COR-L47 (cell line): Measurements from ENCODE around the gene RAP1GAP2.

Source experiments
- DNase-seq: peaks from one replicate; lab custom pipeline; 2025; lab: John Stamatoyannopoulos, UW

RAP1GAP2 gene

DNA sequence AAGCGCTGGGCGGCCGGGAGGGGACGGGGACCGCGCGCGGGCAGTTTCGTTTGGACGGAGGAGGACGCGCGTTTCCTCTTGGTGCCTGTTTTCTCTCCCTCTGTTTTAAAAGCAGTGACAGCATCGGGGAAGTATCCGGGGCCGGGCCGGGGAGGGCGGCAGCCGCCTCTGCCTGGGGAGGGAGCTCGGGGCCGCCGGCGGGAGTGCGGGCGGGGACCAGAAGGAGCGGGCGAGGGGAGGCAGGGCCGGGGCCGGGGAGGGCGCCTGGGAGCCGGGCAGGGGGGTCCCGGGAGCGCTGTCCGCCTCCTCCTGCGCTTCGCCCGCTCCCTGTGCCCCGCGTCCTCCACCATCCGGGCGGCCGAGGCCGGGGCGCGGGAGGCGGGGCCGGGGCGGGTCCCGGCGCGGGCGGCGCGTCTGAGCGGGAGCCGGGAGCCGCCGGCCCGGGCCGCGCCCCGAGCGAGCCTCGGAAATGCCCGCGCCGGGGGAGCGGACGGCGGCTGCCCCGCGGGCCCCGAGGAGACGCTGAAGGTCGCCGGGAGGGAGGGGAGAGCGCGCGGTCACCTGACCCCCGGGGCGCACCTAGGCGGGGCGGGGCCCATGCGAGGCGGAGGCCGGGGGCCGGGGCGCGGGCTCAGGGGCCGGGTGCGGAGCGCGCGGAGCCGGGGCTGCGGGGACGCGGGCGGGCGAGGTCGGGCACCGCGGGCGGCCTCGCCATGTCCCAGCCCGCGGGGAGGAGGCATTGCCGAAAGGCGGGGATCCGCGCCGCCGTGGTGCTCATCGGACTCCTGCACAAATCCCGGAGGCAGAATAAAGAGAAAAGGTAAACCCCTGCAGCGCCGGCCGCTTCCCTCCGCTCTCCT lies 57.3 kb downstream of the RAP1GAP2 start:
- no peak for DNase-seq

DNA sequence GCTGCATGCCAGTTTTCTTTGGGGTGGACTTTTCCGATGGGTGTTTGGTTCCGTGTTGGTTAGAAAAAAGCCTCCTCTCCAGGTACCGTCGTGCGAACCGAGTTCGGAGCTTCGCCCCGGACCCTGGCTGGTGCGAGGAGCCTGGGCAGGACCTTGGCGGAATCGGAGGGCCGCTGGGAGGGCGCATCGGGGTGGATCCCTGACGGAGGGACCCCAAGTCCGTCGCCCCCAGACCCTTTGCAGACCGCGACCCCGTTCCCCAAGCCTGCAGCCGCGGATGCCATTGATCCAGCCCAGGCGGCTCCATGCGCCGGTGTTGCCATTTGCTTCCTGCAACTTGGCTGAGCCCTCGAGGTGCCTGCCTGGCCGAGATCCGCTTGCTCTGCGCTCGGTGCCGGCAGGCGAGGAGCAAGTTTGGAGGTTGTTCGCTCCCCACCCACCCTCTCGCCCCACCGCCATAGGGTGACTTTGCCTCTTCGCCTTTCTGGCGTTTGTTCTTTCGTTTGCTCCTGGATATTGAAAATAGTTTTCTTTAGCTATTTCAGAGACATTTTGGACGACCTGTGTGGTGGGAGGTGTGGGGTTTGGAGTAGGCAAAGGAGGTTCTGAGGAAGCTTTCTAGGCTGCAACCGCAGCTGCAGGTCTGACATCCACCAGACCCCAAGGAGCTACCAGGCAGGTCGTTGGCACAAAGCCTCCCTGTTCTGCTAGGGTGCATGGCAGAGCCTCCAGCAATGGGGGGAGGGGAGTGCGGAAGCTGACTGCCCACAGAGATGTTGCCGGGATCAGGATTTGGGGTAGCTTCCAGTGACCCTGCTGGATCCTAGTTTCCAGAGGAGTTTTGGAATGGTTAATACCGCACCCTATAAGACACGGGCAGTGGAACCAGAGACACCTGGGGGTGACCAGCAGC lies 58.2 kb downstream of the RAP1GAP2 start:
- no peak for DNase-seq

DNA sequence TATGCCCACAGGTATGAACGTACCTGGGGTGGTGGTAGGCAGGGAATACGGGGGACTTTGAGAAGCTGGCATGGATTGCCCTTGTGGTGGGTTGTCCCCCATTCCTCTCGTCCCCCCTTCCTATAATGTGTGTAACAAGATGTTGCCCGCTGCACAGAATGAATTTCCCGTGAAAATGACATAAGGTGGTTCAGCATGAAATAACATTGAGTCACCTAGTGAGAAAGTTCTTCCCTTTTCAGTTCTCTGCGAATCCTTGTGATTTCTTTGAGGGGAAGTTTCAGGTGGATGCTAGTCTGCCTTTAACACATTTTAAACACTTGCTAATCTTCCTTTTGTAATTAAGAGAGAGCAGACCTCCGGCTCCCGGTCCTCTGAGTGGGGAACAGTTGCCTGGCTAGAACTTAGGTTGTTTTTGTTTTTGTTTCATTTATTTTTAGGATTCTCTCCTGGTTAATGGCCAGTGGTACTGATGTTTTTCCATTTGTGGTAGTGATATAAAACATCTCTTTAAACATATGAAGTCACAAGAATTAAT lies 58.9 kb downstream of the RAP1GAP2 start:
- DNase-seq = no peak

DNA sequence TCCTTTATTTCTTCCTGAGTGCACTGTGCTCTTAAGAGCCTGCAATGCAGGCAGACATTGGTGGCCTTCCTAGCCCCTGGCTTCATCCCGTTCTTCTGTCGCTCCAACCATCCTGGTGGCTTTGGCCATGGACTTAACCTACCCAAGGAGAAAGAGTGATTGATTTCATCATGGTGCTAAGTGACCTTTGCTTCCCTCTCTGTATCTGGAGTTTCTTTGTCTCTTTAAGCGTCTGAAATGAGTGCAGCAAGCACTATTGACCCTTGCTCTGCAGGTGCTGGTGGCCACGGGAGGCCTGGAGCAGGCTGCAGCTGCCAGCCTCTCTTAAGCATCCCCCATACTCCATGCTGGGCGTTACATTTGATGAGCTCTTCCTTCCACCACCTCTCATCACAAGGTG lies 60.5 kb downstream of the RAP1GAP2 start:
- DNase-seq = no peak

DNA sequence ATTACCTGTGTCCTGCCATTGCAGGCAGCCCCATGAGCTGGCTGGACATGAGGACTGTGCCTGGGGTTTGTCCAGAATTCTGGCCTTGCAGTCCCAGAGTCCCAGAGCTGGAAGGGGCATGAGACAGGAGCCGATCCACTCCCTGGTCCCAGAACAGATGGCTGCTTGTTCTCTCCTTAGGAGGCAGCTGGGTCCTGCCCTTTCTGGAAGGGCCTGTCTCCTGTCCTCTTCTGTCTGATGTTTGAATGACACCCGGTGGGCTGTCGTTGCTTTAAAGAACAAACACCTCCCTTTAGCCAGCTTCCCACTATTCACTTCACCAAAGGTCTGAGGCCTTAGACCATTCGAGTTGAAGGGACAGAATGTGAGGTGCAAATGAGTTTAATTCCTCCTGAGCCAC lies 63.8 kb downstream of the RAP1GAP2 start:
- no peak for DNase-seq

DNA sequence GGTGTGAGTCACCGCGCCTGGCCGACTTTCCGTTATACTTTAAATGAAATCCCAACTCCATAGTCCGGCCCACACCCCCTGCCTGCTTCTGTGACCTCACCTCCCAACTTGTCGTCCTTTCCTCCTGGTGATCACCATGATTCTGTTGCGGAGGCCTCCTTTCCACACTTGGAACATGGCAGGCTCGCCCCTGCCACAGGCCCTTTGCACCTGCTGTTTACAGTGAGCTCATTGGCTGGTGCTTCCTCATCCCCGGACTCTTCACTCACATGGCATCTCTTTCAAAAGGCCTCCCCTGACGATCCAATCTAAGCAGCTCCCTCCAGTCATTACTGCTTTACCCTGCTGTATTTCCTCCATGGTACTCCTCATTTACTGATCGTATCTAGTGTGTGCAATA lies 64.6 kb downstream of the RAP1GAP2 start:
- no peak for DNase-seq

DNA sequence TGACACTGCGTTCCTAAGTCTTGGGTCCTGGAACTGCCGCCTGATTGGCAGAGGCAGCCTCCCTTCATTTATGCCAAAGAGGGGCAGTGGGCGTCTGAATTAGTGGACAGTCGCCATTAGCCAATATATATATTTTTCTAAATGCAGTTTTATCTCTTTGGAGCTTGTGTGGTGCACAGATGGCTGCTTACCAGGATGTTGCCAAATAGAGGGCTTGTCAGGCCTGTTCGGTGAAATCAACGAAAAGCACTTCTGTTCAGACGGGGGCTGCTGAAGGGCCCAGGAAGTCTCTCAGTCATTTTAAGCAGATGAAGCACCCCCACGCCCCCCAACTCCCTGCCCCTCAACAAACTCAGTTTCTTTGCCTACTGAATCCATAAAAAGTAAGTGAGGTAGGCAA lies 66.0 kb downstream of the RAP1GAP2 start:
- no peak for DNase-seq

DNA sequence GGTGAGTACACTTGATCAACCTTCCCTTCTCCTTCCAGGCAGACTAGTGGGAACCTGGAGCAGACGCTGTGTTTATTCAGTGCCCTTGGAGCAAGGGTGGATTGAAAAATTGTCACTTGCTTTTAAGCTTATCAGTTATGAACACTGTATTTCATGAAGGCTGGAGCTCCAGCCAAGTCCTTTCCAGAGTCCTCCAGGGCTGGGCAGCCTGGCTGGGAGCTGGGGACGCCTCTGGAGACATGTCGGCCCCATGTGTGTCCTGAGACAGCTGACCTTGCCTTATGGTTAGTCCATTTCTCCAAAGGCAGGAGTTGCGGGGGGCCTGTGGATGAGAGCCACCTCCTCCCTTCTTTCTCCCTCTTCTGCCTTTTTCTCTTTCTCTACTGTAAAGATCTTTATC lies 67.0 kb downstream of the RAP1GAP2 start:
- no peak for DNase-seq

DNA sequence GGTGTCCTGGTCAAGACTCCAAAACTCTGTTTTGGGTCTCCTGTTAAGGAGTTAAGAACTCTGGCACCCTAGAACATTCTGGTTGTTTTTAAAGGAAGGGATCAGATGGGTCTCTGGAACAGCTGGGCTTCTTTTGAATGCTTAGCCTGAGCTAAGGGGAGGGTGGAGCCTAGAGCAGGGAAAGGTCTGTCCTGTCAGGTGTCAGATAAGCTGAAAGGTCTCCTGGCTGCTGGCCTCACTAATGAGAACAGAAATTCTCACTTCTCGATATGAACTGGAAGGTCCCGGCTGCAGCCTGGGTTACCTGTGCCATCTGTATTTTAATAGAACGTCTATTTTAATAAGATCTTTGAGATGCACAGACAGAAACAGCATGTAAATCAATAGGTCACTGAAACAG lies 69.0 kb downstream of the RAP1GAP2 start:
- no peak for DNase-seq

DNA sequence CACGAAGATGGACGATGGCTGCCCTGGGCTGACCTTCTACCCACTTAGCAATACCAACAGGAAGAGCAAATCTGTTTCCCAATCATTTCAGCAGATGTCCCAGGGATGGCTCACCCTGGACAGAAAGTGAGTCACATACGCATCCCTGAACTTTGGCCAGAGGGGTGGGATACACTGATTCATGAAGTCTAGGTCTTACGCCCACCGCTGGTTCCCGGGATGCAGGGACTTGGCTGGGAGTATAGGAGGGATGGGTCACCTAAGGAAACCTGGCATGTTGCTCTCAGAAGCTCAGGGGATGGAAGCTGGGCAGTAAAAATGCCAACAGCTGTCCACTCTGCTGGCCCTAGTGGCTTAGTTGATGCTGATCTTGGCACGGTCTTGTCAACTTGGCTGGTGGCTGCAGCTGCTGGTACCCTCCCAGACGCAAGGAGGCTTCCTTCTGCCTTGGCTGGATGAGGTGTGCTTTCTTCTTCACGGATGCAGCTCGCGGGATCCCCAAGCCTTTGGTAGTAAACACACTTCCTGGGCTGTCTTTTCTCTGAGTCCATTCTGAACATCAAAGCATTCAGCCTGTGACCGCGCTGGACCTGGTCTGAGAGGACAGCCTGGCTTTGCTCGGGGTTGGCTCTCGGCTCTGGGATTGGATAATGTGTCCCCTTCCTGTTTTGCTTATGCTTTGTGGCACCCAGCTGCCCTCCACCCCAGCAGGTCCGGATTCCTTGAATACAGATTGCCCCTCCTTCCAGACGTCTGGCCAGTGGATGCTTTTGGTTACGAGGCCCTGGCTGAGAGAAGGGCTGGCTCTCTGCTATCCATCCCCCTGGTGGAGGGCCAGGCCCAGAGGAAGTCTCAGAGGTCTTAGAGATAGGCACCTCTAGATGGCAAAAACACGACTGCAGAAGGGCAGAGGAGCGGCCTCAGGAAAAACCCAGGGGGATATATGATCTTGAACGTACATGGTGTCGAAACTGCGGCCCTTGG lies 71.5 kb downstream of the RAP1GAP2 start:
- DNase-seq = no peak

DNA sequence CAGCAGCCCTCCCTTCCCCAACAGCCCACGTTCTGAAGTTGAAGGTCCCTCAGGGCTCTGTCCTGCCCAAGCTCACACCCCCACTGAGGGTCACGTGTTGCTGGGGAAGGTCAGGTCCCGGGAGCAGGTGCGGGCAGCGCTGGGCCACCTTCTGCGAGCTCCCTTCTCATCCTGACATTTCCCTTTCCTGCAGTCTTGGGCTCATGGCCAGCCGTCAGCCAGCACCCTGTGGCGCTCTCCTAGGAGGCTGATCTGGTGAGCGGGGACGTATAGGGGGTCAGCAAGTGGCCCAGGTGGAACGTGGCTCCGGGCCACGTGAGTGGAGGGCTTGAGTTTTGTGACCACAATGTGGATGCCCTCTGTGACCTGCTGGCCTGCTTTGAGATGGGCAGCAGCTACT lies 73.4 kb downstream of the RAP1GAP2 start:
- no peak for DNase-seq

DNA sequence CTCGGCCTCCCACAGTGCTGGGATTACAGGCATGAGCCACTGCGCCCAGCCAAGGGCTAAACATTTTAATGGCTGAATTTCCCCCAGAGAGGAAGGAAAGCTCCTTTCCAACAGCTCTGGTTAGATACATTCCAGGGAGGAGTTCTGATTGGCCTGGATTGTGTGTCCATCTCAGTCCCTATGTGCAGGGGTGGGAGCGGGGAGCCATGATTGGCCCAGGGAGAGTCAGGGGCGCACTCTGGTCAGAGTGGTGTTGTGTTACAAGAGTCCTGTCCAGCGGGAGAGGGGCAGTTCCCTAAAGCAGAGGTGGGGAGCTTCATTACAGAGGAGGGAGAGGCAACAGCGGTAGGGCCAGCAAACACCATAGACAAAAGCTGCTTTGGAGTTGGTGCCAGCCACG lies 75.0 kb downstream of the RAP1GAP2 start:
- no peak for DNase-seq

DNA sequence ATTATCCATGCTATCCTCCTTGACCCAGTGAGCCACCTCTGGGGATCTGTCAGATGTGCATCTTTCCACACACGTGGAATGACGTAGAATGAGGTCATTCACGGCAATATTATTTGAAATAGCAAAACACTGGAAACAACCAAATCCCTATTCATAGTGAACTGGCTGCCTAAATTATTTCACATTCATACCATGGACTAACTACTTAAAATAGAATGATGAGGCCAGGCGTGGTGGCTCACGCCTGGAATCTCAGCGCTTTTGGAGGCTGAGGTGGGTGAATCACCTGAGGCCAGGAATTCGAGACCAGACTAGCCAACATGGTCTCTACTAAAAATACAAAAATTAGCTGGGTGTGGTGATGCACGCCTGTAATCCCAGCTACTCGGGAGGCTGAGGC lies 75.5 kb downstream of the RAP1GAP2 start:
- no peak for DNase-seq

DNA sequence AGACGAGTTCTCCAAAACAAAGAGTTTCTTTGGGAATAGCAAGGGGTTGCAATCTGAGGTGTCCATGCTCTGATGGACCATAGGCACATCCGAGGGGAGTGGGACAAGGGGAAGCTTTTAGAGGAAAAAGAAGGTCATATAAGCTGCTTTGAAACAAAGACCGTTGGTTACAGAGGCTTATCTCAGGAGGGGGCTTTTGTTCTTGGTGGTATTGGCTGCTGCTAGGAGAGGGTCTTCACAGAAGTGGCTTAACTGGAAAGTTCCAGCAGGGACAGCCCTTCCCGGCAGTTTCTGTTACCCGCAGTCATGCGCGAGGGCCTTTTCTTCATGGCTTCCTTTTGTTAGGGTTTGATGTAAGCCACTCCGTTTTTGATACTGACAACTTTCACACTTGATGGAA lies 76.0 kb downstream of the RAP1GAP2 start:
- DNase-seq = no peak

DNA sequence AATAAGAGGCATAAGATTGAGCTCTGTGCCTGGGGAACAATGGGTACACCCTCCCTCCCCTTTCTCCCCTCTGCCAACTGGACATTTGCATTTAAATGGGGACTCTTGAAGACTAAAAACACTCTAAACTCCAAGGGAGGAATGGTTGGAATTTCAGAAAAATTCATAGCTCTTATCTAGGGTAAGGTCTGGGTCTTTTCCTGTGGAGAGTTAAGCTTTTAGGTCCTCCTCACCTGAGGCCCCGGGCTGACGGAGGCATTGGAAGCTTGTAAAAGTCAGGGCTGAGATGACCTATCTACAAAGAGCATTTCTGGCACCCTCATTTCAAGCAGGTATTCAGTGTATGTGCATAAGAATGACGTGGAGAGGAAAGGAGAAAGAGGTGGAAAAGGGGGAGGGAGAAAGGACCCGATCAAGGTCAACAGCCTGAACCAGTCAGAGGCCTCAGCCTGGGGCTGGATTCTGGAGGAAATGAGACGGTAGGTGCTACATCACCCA lies 78.0 kb downstream of the RAP1GAP2 start:
- DNase-seq = no peak

DNA sequence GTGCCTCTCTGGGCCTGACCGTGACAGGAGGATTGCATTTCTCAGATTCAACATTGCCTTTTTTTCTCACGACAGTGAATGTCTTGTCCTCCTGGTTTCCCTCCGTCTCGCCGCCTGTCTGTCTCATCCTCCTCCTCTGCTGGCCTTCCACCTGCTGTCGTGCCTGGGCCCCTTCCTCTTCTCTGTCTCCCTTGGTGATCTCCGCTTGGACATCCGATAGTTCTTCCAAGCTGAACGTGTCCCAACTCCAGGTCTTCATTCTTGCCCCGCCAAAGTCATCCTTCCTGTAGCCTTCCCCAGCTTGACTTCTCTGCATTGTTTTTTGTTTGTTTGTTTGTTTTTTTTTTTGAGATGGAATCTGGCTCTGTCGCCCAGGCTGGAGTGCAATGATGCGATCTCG lies 79.4 kb downstream of the RAP1GAP2 start:
- DNase-seq = no peak

DNA sequence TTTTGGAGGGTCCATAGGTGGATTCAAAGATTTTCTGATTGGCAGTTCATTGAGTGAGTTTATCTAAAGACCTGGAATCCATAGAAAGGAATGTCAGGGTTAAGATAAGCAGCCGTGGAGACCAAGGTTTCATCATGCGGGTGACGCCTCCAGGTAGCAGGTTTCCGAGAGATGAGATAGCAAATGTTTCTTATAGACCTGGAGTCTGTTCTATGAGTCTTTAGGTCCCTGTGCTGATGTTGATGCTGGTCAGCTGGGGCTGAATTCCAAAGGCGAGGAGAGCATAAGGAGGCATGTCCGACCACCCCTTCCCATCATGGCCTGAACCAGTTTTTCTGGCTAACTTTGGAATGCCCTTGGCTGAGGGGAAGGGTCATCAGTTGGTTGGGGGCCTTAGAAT lies 80.2 kb downstream of the RAP1GAP2 start:
- DNase-seq = no peak

DNA sequence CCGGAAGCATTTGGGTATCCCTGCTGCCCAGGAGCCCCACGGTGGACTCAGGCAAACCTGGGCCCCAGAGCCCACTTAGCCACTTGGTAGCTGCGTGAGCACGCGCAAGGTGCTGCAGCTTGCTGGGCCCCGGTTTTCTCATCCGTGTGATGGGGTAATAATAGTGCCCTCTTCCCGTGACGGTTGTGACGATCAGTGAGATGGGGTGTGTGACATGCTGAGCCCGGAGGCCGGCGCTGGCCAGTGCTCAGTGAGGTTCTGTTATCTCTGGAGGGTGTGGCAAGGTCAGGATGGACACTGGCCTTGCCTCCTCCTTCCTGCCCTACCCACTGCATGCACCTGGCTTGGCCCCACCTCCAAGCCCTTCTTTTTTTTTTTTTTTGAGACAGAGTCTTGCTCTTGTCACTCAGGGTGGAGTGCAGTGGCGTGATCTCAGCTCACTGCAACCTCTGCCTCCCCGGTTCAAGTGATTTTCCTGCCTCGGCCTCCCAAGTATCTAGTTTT lies 82.6 kb downstream of the RAP1GAP2 start:
- DNase-seq = no peak

DNA sequence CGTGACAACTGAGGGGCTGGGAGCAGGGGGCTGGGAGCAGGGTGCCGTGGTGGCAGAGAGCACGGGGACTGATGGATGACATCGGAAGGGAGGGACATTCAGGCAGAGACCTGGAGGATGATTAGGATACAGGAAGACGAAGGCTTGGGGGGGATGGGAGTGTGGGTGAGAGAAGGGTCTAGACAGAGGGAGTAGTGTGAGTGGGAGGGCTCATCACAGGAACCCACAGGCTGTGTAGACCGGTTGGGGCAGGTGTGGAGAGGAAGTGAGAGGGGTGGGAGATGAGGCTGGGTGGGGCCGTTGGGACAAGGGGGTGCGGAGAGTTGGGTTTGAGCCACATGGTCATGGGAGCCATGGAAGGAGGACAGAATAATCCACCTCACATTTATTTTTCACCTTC lies 83.8 kb downstream of the RAP1GAP2 start:
- no peak for DNase-seq

DNA sequence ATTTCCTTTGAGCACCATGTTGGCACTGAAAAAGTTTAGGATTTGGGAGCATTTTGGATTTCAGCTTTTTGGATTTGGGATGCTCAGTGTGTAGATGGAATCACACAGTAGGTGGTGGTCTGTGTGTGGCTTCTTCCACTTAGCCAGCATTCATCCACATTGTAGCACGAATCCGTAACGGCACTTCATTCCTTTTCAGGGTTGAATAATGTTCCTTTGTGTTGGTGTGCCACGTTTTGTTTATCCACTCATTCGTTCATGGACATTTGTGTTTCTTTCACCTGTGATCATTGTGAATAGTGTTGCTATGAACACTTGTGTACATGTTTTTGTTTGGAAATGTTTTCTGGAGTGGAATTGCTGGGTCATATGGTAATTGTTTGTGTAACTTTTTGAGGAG lies 85.1 kb downstream of the RAP1GAP2 start:
- DNase-seq = no peak

DNA sequence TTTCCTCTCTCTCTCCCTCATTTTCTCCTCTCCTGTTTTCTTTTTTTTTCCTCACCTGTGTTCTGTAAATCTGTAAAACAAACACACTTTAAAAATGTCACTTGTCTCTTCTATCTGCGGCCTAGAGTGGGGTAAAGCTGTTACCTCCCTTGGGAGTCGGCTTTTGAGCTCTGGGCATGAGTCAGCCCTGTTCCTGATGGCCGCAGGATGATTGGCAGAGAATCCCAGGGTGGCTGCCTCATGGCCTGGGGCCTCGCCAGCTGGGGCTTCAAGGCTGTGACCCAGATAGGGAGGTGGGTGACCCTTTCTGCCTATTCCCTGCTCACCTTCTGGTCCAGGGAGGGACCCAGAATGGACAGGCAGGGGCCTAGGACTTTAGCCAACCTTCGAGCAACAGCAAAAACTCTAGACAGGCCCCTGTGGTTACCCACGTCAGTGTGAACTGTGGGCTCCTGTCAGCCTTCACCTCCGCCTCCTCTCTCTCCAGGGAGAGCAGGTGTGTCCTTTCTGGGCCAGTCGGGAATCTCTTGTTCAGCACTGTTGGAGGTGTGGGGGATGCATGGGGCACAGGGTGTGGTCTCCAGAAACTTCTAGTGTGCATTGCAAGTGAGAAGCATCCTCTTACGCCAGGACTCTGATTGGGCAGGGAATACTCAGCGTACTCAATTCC lies 87.4 kb downstream of the RAP1GAP2 start:
- DNase-seq = no peak
